IMR-90 (cell line): Measurements from ENCODE around the gene FOXI3. TPM values are rescaled to one million over a fixed set of nuclear protein-coding genes. Genes with fewer than 3 reads are reported as not detected.

ENCODE experiments used
- ATAC-seq: fragments of 200-7000 bp; cut with Tn5 transposase; 2 replicates; pipeline ENCODE4 v1.9.1; 2020; ENCODE audit warnings: low read depth, mild to moderate bottlenecking, moderate library complexity
- BruUV-seq: library from RNA; stranded (reverse); fragments of 400-500 nt; replicated peaks from 2 replicates; lab custom pipeline; 2021; lab: Mats Ljungman, UMichigan
- CTCF ChIA-PET: fragments of 300-600 bp; formaldehyde crosslinking; extraction: SDS; loops from one replicate; lab custom pipeline; 2021; ENCODE audit warnings: antibody characterized with exemption; lab: Yijun Ruan, JAX
- POLR2A ChIA-PET: fragments of 300-600 bp; sonication (Branson Sonifier 250); formaldehyde crosslinking; loops from one replicate; lab custom pipeline; 2022; ENCODE audit warnings: antibody characterized with exemption; ENCODE audit not compliant: unreplicated experiment; lab: Charles Lee
- DNase-seq: peaks from one replicate; pipeline ENCODE4 v3.0.0; 2013
- H2AFZ ChIP-seq: replicated peaks from 2 replicates; pipeline ENCODE3; 2013; ENCODE audit warnings: low read length, mild to moderate bottlenecking; ENCODE audit not compliant: poor library complexity
- H2AK5ac ChIP-seq: 2 replicates; pipeline ENCODE4 v1.6.1; 2013; ENCODE audit warnings: low read depth, low read length, inconsistent platforms
- H2AK9ac ChIP-seq: replicated peaks from 2 replicates; pipeline ENCODE3; 2013; ENCODE audit warnings: mild to moderate bottlenecking, low read depth, low read length, moderate library complexity; ENCODE audit not compliant: poor library complexity
- H2BK120ac ChIP-seq: 2 replicates; pipeline ENCODE4 v1.6.1; 2013; ENCODE audit warnings: low read depth, low read length, inconsistent platforms
- H2BK15ac ChIP-seq: 3 replicates; pipeline ENCODE4 v1.6.1; 2013; ENCODE audit warnings: low read depth, low read length, inconsistent platforms
- H2BK20ac ChIP-seq: 2 replicates; pipeline ENCODE4 v1.6.1; 2013; ENCODE audit warnings: low read depth, mild to moderate bottlenecking, inconsistent platforms, low read length, moderate library complexity
- H2BK5ac ChIP-seq: 2 replicates; pipeline ENCODE4 v1.6.1; 2013; ENCODE audit warnings: mild to moderate bottlenecking, low read depth, low read length, inconsistent platforms; ENCODE audit not compliant: poor library complexity, severe bottlenecking
- H3K14ac ChIP-seq: replicated peaks from 2 replicates; pipeline ENCODE4 v1.6.1; 2013; ENCODE audit warnings: low read depth, low read length, inconsistent platforms
- H3K18ac ChIP-seq: 2 replicates; pipeline ENCODE4 v1.6.1; 2013; ENCODE audit warnings: low read depth, low read length, control low read depth
- H3K23ac ChIP-seq: 2 replicates; pipeline ENCODE4 v1.6.1; 2013; ENCODE audit warnings: low read depth, low read length, inconsistent platforms
- H3K27ac ChIP-seq: 2 replicates; pipeline ENCODE4 v1.5.1; 2013; ENCODE audit warnings: mild to moderate bottlenecking, control low read depth, low read length; ENCODE audit not compliant: insufficient read depth
- H3K27me3 ChIP-seq: 2 replicates; pipeline ENCODE4 v1.6.1; 2013; ENCODE audit warnings: low read length; ENCODE audit not compliant: control insufficient read depth, insufficient read depth
- H3K36me3 ChIP-seq: 2 replicates; pipeline ENCODE4 v1.6.1; 2013; ENCODE audit warnings: low read length, mixed read lengths; ENCODE audit not compliant: control insufficient read depth, insufficient read depth
- H3K4ac ChIP-seq: 2 replicates; pipeline ENCODE4 v1.6.1; 2013; ENCODE audit warnings: low read depth, low read length, inconsistent platforms
- H3K4me1 ChIP-seq: 2 replicates; pipeline ENCODE4 v1.6.1; 2013; ENCODE audit warnings: low read length, mixed read lengths; ENCODE audit not compliant: control insufficient read depth, insufficient read depth
- H3K4me2 ChIP-seq: 2 replicates; pipeline ENCODE4 v1.6.1; 2013; ENCODE audit warnings: low read depth, mild to moderate bottlenecking, control low read depth, low read length, moderate library complexity
- H3K4me3 ChIP-seq: 2 replicates; pipeline ENCODE4 v1.5.1; 2013; ENCODE audit warnings: low read depth, mild to moderate bottlenecking, control low read depth, low read length, moderate library complexity; ENCODE audit not compliant: insufficient read depth
- H3K56ac ChIP-seq: 2 replicates; pipeline ENCODE4 v1.6.1; 2013; ENCODE audit warnings: low read length, inconsistent platforms; ENCODE audit not compliant: insufficient read depth; ENCODE audit errors: extremely low read depth
- H3K79me1 ChIP-seq, 2 experiments: 2 replicates each; pipeline ENCODE4 v1.6.1; 2013; ENCODE audit warnings: low read length in 2 of 2, inconsistent platforms in 1 of 2, low read depth in 1 of 2
- H3K9ac ChIP-seq: 2 replicates; pipeline ENCODE4 v1.6.1; 2013; ENCODE audit warnings: low read depth, low read length, control low read depth
- H3K9me1 ChIP-seq: 2 replicates; pipeline ENCODE4 v1.6.1; 2013; ENCODE audit warnings: low read length, inconsistent platforms; ENCODE audit not compliant: insufficient read depth
- H3K9me3 ChIP-seq: 2 replicates; pipeline ENCODE4 v1.6.1; 2013; ENCODE audit warnings: low read length; ENCODE audit not compliant: control insufficient read depth, insufficient read depth
- H4K20me1 ChIP-seq: 2 replicates; pipeline ENCODE4 v1.6.1; 2013; ENCODE audit warnings: low read length, inconsistent platforms; ENCODE audit not compliant: insufficient read depth
- H4K5ac ChIP-seq: 2 replicates; pipeline ENCODE4 v1.6.1; 2013; ENCODE audit warnings: mild to moderate bottlenecking, low read depth, low read length, control low read depth
- H4K8ac ChIP-seq, 2 experiments: 2 replicates each; pipeline ENCODE4 v1.6.1; 2013; ENCODE audit warnings: low read depth in 2 of 2, low read length in 2 of 2, control low read depth in 1 of 2, inconsistent platforms in 1 of 2
- H4K91ac ChIP-seq: 2 replicates; pipeline ENCODE4 v1.6.1; 2013; ENCODE audit warnings: low read depth, low read length, inconsistent platforms; ENCODE audit not compliant: insufficient read depth
- CHD1 ChIP-seq: IDR thresholded peaks from 2 replicates; pipeline ENCODE4 v1.6.1; 2012; ENCODE audit warnings: low read depth, low read length, improper control_type of control experiment
- MAZ ChIP-seq: IDR thresholded peaks from 2 replicates; pipeline ENCODE4 v1.6.1; 2012; ENCODE audit warnings: low read depth, mild to moderate bottlenecking, low read length, improper control_type of control experiment, moderate library complexity, borderline replicate concordance
- MXI1 ChIP-seq: IDR thresholded peaks from 2 replicates; pipeline ENCODE4 v1.6.1; 2012; ENCODE audit warnings: low read depth, mild to moderate bottlenecking, low read length, moderate library complexity, borderline replicate concordance
- NFE2L2 ChIP-seq: fragments of 150-350 bp; IDR thresholded peaks from 2 replicates; pipeline ENCODE4 v1.6.1; 2016; ENCODE audit warnings: low read depth, mild to moderate bottlenecking, low read length
- POLR2A ChIP-seq: IDR thresholded peaks from 2 replicates; pipeline ENCODE4 v1.6.1; 2012; ENCODE audit warnings: mild to moderate bottlenecking, low read depth, low read length
- RAD21 ChIP-seq: IDR thresholded peaks from 2 replicates; pipeline ENCODE4 v1.6.1; 2012; ENCODE audit warnings: low read length, improper control_type of control experiment
- RCOR1 ChIP-seq: IDR thresholded peaks from 2 replicates; pipeline ENCODE4 v1.6.1; 2012; ENCODE audit warnings: mild to moderate bottlenecking, low read length, improper control_type of control experiment; ENCODE audit not compliant: insufficient replicate concordance
- RFX5 ChIP-seq: IDR thresholded peaks from 2 replicates; pipeline ENCODE4 v1.8.0; 2012; ENCODE audit warnings: low read depth, mild to moderate bottlenecking, low read length, moderate library complexity
- whole genome bisulfite sequencing, 2 experiments: methylation state at CpG; one replicate each; pipeline versions ENCODE4 v1.1.5 to v1.1.7; 2013; ENCODE audit warnings: missing lambda C conversion rate in 2 of 2; ENCODE audit not compliant: insufficient read length in 1 of 2; ENCODE audit errors: extremely low coverage in 2 of 2; 5-methylcytosine and 5-hydroxymethylcytosine counted together
- dilution Hi-C: fragments of 300-500 bp; cut with HindIII; formaldehyde crosslinking; loops from one replicate; pipeline ENCODE4 v1.14.3; 2018; ENCODE audit warnings: low sequenced_read_pairs; ENCODE audit not compliant: unreplicated experiment
- in situ Hi-C: fragments of 300-500 bp; cut with MboI; formaldehyde crosslinking; loops from 3 replicates; pipeline ENCODE4 v1.14.3; 2019; ENCODE audit warnings: low sequenced_read_pairs, inconsistent platforms, mixed read lengths
- intact Hi-C: fragments of 100-400 bp; cut with micrococcal nuclease; formaldehyde crosslinking; loops from 2 replicates; pipeline ENCODE4 v1.10.0; 2022
- polyA plus RNA-seq, 3 experiments: library from polyadenylated mRNA; depleted of rRNA; stranded (reverse); fragments of >200 nt; gene quantifications; 2 replicates each; pipeline ENCODE4 v1.2.3, GENCODE V29; 2012; ENCODE audit warnings: low replicate concordance in 1 of 3
- total RNA-seq: library from RNA; depleted of rRNA; stranded (reverse); fragments of >200 nt; gene quantifications from 2 replicates; pipeline ENCODE4 v1.2.3, GENCODE V29; 2012
- TF ChIP-seq, protein P1 (sequence below): conservative IDR thresholded peaks from 2 replicates; pipeline ENCODE4 v1.5.1; 2012; ENCODE audit warnings: mild to moderate bottlenecking, low read depth, low read length, improper control_type of control experiment
- TF ChIP-seq, protein P2 (sequence below): fragments of 150-350 bp; IDR thresholded peaks from 2 replicates; pipeline ENCODE4 v1.6.1; 2016; ENCODE audit warnings: low read depth, mild to moderate bottlenecking, low read length, moderate library complexity, borderline replicate concordance

Gene FOXI3
- total and polyA plus RNA-seq, 2 of the 4 experiments (the other 2 are of a cell fraction) = not detected

DNA sequence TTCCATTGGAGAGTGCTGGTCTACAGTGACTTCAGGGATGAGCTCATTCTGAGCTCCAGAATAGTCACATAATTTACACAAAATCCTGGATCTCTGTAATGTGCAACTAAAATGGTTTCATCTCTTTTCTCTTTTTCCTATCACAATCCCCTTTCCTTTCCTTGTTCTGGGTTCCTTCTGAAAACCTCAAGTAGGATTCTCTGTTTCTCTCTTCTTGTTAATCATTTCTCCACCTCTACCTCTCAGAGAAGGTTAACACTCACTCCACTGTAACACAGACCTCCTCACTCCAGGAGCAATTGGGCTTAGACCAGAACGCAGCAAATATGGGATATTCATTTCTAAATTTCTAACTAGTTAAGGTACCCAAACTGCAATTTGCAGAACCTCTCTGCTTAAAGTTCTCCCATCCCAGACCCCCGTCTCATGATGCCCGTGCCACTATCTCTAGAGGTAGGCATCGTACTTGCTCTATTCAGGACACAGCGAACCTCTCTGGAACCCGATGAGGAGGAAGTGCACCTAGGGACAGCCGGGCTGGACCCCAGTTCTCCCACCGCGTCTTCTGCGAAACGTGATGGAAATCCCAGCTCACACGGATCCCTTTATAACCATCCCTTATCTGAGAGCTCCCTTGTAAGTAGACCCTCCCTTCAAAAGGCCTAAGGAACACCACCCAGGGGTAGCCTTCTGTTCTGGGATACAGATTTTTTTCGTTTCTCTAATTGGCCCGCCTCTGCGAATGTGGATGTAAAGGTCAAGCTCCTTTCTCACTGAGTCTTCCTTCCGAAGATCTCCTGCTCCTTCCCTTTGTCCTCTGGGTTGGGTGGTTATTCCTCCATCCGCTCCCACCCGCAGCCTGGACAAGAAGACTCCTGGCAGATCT lies 1.3 kb downstream of the FOXI3 start (continued):
- TF ChIP-seq, protein P1, sequence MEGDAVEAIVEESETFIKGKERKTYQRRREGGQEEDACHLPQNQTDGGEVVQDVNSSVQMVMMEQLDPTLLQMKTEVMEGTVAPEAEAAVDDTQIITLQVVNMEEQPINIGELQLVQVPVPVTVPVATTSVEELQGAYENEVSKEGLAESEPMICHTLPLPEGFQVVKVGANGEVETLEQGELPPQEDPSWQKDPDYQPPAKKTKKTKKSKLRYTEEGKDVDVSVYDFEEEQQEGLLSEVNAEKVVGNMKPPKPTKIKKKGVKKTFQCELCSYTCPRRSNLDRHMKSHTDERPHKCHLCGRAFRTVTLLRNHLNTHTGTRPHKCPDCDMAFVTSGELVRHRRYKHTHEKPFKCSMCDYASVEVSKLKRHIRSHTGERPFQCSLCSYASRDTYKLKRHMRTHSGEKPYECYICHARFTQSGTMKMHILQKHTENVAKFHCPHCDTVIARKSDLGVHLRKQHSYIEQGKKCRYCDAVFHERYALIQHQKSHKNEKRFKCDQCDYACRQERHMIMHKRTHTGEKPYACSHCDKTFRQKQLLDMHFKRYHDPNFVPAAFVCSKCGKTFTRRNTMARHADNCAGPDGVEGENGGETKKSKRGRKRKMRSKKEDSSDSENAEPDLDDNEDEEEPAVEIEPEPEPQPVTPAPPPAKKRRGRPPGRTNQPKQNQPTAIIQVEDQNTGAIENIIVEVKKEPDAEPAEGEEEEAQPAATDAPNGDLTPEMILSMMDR = no peak

GRCh38 chr2:88450186-88450585 lies 2.3 kb downstream of the FOXI3 start:
- no peak overlapping the region for H3K14ac ChIP-seq
- POLR2A ChIA-PET = no interaction called here
- H3K4me1 ChIP-seq = no peaks in the 10 kb centered on the region
- no peak overlapping the region for H3K23ac ChIP-seq
- no peaks in the 10 kb centered on the region for H3K9me1 ChIP-seq
- H2AFZ ChIP-seq = no peak overlapping the region
- H3K4ac ChIP-seq = no peak overlapping the region
- dilution Hi-C loops (no loop called here), in situ Hi-C loops (no loop called here), intact Hi-C loops (no loop called here)
- no peak overlapping the region for H4K5ac ChIP-seq
- no peak overlapping the region for H4K91ac ChIP-seq
- no peaks in the 10 kb centered on the region for H4K20me1 ChIP-seq
- H2AK9ac ChIP-seq = no peak overlapping the region
- BruUV-seq = no TSS peak
- H2BK120ac ChIP-seq = no peak overlapping the region
- H3K9me3 ChIP-seq = peaks cover 3% of the 10 kb centered on the region; the same call in 1 of the 2 replicates
- no peak for DNase-seq
- H3K9ac ChIP-seq = no peak overlapping the region
- no peak overlapping the region for H3K56ac ChIP-seq
- H3K18ac ChIP-seq = no peak overlapping the region
- no peak for ATAC-seq
- peaks cover 43% of the 10 kb centered on the region for H3K27me3 ChIP-seq
- H3K27ac ChIP-seq = no peak overlapping the region
- no CpG with 5 or more reads among the region's 10 CpGs for WGBS, 2 experiments
- H3K4me2 ChIP-seq = no peak overlapping the region
- no peaks in the 10 kb centered on the region for H3K36me3 ChIP-seq
- H2BK15ac ChIP-seq = no peak overlapping the region
- no peak overlapping the region for H2BK20ac ChIP-seq
- H2BK5ac ChIP-seq = no peak overlapping the region
- CTCF ChIA-PET = no interaction called here
- H3K79me1 ChIP-seq = no peaks in the 10 kb centered on the region
- H4K8ac ChIP-seq = no peak overlapping the region
- no peak overlapping the region for H3K4me3 ChIP-seq
- no peak overlapping the region for H2AK5ac ChIP-seq
- no peak for TF ChIP-seq NFE2L2
- no peak for TF ChIP-seq POLR2A
- TF ChIP-seq RFX5 = no peak
- no peak for TF ChIP-seq RAD21
- TF ChIP-seq, protein P1 = no peak
- TF ChIP-seq CHD1 = no peak
- TF ChIP-seq MAZ = no peak
- no peak for TF ChIP-seq MXI1
- TF ChIP-seq, protein P2, sequence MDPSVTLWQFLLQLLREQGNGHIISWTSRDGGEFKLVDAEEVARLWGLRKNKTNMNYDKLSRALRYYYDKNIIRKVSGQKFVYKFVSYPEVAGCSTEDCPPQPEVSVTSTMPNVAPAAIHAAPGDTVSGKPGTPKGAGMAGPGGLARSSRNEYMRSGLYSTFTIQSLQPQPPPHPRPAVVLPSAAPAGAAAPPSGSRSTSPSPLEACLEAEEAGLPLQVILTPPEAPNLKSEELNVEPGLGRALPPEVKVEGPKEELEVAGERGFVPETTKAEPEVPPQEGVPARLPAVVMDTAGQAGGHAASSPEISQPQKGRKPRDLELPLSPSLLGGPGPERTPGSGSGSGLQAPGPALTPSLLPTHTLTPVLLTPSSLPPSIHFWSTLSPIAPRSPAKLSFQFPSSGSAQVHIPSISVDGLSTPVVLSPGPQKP = no peak
- no peak for TF ChIP-seq RCOR1
